GM13977 (cell line): ENCODE data around the gene WWP2.

Experiments used
- DNase-seq: peaks from one replicate; pipeline ENCODE4 v3.0.0; 2012; ENCODE audit warnings: low spot score
- in situ Hi-C: fragments of 300-500 bp; cut with MboI; formaldehyde crosslinking; loops from one replicate; pipeline ENCODE4 v1.12.0; 2022; ENCODE audit warnings: low sequenced_read_pairs, low pct_unique_long_range_greater_than_20kb, mixed read lengths, inconsistent platforms; ENCODE audit not compliant: unreplicated experiment
- TF ChIP-seq, protein P1 (sequence below): IDR thresholded peaks from 2 replicates; pipeline ENCODE4 v1.5.1; 2012; ENCODE audit warnings: mild to moderate bottlenecking, control low read depth; ENCODE audit not compliant: insufficient read depth; ENCODE audit errors: extremely low read depth, missing control alignments

WWP2 gene

DNA sequence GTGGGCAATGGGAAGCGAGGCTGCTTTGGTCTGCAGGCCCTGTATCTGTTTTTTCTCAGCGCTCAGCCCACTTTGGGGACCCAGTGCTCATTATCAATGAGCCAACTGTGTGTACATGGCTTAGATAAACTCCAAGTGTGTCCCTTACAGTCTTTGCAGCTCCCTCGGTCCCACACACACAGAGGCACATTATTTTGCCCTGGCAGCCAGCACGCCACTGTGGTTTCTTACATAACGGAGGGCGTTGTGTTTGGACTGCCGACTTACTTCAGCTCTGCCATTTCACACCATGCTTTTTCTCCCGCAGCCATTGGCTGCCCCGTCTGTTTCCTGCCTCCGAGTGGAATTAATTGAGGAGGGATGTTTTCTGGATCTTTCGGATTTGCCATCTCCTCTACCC is 132.5 kb downstream of the WWP2 start:
- in situ Hi-C loops: no loop called here
- TF ChIP-seq, protein P1, sequence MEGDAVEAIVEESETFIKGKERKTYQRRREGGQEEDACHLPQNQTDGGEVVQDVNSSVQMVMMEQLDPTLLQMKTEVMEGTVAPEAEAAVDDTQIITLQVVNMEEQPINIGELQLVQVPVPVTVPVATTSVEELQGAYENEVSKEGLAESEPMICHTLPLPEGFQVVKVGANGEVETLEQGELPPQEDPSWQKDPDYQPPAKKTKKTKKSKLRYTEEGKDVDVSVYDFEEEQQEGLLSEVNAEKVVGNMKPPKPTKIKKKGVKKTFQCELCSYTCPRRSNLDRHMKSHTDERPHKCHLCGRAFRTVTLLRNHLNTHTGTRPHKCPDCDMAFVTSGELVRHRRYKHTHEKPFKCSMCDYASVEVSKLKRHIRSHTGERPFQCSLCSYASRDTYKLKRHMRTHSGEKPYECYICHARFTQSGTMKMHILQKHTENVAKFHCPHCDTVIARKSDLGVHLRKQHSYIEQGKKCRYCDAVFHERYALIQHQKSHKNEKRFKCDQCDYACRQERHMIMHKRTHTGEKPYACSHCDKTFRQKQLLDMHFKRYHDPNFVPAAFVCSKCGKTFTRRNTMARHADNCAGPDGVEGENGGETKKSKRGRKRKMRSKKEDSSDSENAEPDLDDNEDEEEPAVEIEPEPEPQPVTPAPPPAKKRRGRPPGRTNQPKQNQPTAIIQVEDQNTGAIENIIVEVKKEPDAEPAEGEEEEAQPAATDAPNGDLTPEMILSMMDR: no peak
- no peak for DNase-seq

DNA sequence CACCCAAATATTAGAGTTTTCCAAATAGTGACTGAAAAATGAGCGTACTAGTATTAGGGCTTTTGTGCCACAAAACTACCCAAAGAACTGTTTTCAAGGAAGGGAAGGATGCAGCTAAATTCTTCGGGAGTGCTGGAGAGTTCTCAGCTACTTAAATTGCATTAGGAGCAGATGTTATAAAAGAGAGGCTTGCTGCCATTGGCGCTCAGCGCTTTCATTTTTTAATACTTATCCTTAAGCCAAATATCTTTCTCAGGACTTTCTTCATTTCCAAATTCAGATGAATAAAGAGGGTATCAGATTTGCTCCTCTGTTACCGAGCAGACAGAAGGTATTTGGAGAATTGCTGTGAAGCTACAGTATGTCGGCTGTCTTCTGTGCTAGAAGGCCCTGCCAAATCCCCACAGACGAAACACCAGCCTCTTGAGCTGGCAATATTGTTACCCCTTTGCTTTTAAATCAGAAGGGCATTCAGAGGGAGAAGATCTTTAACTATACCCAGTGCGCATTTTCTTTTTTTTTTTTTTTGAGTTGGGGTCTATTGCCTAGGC is 141.8 kb downstream of the WWP2 start:
- in situ Hi-C loops: no loop called here
- DNase-seq: no peak
- TF ChIP-seq, protein P1: no peak

DNA sequence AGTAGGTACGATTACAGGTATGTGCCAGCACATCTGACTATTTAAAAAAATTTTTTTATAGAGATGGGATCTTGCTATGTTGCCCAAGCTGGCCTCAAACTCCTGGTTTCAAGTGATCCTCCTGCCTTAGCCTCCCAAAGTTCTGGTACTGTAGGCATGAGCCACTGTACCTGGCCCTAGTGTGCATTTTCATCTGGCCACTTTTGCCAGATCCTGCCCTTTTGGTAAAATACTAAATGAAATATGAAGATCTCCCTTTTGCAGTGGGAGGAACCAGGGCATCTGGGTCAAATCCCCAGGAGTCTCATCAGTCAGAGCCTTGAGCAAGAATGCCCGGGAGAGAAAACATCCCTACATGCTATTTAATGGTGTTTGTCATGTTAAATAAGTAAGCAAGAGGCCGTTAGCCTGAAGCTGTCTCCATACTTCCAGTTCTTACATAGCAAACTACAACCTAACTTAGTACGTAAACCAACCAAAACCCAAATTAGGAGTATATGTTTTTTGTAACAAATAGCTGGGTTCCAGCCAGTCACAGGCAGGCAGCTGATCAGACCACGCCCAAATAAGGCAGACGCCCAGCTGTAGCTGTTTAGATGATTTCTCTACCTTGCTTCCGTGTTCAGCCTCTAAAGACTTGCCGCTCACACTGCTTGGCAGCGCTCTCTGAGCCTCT is 142.5 kb downstream of the WWP2 start:
- in situ Hi-C loops: no loop called here
- TF ChIP-seq, protein P1: no peak
- no peak for DNase-seq

GRCh38 chr16:69905171-69905555 is 143.0 kb downstream of the WWP2 start:
- TF ChIP-seq, protein P1: no peak
- DNase-seq: no peak

GRCh38 chr16:69906838-69907401 is 144.8 kb downstream of the WWP2 start:
- in situ Hi-C loops: no loop called here
- TF ChIP-seq, protein P1: no peak
- DNase-seq: no peak

More at GRCh38 chr16:69905171-69905555, 143.0 kb downstream of the WWP2 start:
- in situ Hi-C loops: no loop called here

GRCh38 chr16:69909043-69909442 is 146.9 kb downstream of the WWP2 start:
- TF ChIP-seq, protein P1: no peak
- no peak for DNase-seq
- in situ Hi-C loops: no loop called here
